GM12801 (cell line): ENCODE results near the gene ACKR4.

Source experiments
- CTCF ChIP-seq: IDR thresholded peaks from one replicate; pipeline ENCODE4 v1.5.1; 2011; ENCODE audit warnings: control low read depth; ENCODE audit not compliant: insufficient read length; ENCODE audit errors: extremely low read depth

The ACKR4 gene

GRCh38 chr3:132635052-132635451 lies 38.0 kb downstream of the ACKR4 start:
- TF ChIP-seq CTCF: no peak

- TF ChIP-seq CTCF: no peak
Observed at GRCh38 chr3:132637590-132637989, 40.5 kb downstream of the ACKR4 start.

- TF ChIP-seq CTCF: no peak
Observed at GRCh38 chr3:132638706-132639105, 41.6 kb downstream of the ACKR4 start.

- no peak for TF ChIP-seq CTCF
Observed at GRCh38 chr3:132641837-132642538, 44.9 kb downstream of the ACKR4 start.

GRCh38 chr3:132642539-132642847 lies 45.4 kb downstream of the ACKR4 start:
- TF ChIP-seq CTCF: no peak

GRCh38 chr3:132643366-132643765 lies 46.3 kb downstream of the ACKR4 start:
- TF ChIP-seq CTCF: no peak

GRCh38 chr3:132645058-132645457 lies 48.0 kb downstream of the ACKR4 start:
- no peak for TF ChIP-seq CTCF
